Spinal cord (tissue), 10 donors: ENCODE data around the gene GNL2. TPM values are rescaled to one million over a fixed set of nuclear protein-coding genes. Genes with fewer than 3 reads are reported as not detected.
"Not testable (repeated sequence)": the region's sequence is repeated elsewhere in the genome, so short reads cannot be mapped to it uniquely, and the experiment has no call there.

Source experiments
- DNase-seq, 6 donors: peaks; one replicate each; pipeline versions ENCODE4 v3.0.0 to v3.0.0-alpha.2; 2013 to 2015; ENCODE audit warnings: low spot score in 6 of 6, low read depth in 4 of 6
- H3K27ac ChIP-seq: one replicate; pipeline ENCODE4 v1.5.1; 2013; ENCODE audit warnings: low read depth, low read length, control low read depth
- H3K27me3 ChIP-seq: one replicate; pipeline ENCODE4 v1.6.1; 2013; ENCODE audit warnings: low read length; ENCODE audit not compliant: control insufficient read depth, insufficient read depth
- H3K36me3 ChIP-seq: one replicate; pipeline ENCODE4 v1.6.1; 2013; ENCODE audit warnings: low read length; ENCODE audit not compliant: control insufficient read depth, insufficient read depth
- H3K4me1 ChIP-seq: one replicate; pipeline ENCODE4 v1.6.1; 2013; ENCODE audit warnings: low read length; ENCODE audit not compliant: control insufficient read depth, insufficient read depth
- H3K4me3 ChIP-seq: one replicate; pipeline ENCODE4 v1.5.1; 2013; ENCODE audit warnings: low read depth, low read length, control low read depth
- H3K9me3 ChIP-seq: one replicate; pipeline ENCODE4 v1.6.1; 2013; ENCODE audit warnings: low read length; ENCODE audit not compliant: control insufficient read depth, insufficient read depth
- WGBS: methylation state at CpG from one replicate; pipeline ENCODE4 v1.1.5; 2013; ENCODE audit warnings: missing lambda C conversion rate; ENCODE audit not compliant: insufficient coverage; 5-methylcytosine and 5-hydroxymethylcytosine counted together
- polyA plus RNA-seq, 2 donors: library from polyadenylated mRNA; unstranded; fragments of 120-200 nt; gene quantifications; one replicate each; pipeline ENCODE4 v1.2.1, GENCODE V29; 2013; ENCODE audit not compliant: insufficient read length in 2 of 2
- total RNA-seq, 2 donors: library from RNA; depleted of rRNA in 1 of 2; stranded (reverse); fragments of 120-200 nt in 1 of 2; fragments of >200 nt in 1 of 2; gene quantifications; one replicate each; pipeline versions ENCODE4 v1.2.3 to v1.2.4, GENCODE V29; 2013 to 2014
- donor health status: healthy.

GNL2 gene
- total and polyA plus RNA-seq, 4 donors = 37.3 to 67.6 (median 43.3) TPM

DNA sequence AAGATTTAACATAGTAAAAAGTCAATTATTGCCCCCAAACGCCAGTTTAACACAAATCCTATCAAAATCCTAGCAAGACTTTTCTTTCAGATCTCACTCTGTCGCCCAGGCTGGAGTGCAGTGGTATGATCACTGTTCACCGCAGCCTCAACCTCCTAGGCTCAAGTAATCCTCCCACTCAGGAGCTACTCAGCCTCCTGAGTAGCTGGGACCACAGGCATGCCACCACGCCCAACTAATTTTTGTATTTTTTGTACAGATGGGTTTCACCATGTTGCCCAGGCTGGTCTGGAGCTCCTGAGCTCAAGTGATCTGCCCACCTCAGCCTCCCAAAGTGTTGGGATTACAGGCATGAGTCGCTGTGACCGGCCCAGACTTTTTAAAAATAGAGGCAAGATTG, 46.4 kb downstream of the GNL2 start:
- DNase-seq = no peak
- Histone ChIP-seq H3K27ac (no peak overlapping the region), H3K27me3 (no peaks in the 10 kb centered on the region), H3K36me3 (peaks cover 30% of the 10 kb centered on the region), H3K4me1 (peaks cover 3% of the 10 kb centered on the region), H3K4me3 (no peak overlapping the region), H3K9me3 (no peaks in the 10 kb centered on the region)
- WGBS = 96% methylated on average over 3 of the region's 6 CpGs

DNA sequence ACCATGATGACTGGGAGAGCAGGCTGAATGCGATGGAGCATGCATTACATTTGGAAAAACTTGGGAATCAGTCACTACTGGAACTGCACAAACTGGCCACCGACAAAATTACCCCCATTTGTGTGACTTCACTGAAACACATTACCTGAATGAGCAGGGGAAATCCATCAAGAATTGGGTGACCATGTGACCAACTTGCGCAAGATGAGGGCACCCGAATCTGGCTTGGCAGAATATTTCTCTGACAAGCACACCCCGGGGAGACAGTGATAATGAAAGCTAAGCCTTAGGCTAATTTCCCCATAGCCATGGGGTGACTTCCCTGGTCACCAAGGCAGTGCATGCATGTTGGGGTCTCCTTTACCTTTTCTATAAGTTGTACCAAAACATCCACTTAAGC, 50.7 kb downstream of the GNL2 start:
- H3K36me3 ChIP-seq = peaks cover 48% of the 10 kb centered on the region
- WGBS = 100% methylated on average over 4 of the region's 5 CpGs
- H3K9me3 ChIP-seq = no peaks in the 10 kb centered on the region
- no peaks in the 10 kb centered on the region for H3K27me3 ChIP-seq
- no peaks in the 10 kb centered on the region for H3K4me1 ChIP-seq
- H3K27ac ChIP-seq = no peak overlapping the region
- DNase-seq = no peak
- no peak overlapping the region for H3K4me3 ChIP-seq

DNA sequence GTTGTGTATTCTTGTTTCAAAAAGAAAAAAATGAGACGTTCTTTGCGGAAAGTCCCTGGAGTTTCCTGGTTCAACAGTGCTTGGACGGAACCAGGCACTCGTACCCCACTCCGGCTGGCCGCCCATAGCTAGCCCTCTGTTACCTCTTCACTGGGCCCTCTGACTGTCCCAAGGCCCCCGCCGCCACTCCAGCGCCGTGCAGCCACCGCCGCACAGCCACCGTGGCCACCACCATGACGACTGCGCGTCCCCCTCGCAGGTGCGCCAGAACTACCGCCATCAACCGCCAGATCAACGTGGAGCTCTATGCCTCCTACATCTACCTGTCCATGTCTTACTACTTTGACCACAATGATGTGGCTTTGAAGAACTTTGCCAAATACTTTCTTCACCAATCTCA, 51.2 kb downstream of the GNL2 start:
- Histone ChIP-seq H3K4me1 (no peaks in the 10 kb centered on the region), H3K4me3 (no peak overlapping the region), H3K27me3 (no peaks in the 10 kb centered on the region), H3K9me3 (no peaks in the 10 kb centered on the region), H3K27ac (no peak overlapping the region), H3K36me3 (peaks cover 51% of the 10 kb centered on the region)
- DNase-seq = no peak
- 96% methylated on average over 21 of the region's 21 CpGs for WGBS

DNA sequence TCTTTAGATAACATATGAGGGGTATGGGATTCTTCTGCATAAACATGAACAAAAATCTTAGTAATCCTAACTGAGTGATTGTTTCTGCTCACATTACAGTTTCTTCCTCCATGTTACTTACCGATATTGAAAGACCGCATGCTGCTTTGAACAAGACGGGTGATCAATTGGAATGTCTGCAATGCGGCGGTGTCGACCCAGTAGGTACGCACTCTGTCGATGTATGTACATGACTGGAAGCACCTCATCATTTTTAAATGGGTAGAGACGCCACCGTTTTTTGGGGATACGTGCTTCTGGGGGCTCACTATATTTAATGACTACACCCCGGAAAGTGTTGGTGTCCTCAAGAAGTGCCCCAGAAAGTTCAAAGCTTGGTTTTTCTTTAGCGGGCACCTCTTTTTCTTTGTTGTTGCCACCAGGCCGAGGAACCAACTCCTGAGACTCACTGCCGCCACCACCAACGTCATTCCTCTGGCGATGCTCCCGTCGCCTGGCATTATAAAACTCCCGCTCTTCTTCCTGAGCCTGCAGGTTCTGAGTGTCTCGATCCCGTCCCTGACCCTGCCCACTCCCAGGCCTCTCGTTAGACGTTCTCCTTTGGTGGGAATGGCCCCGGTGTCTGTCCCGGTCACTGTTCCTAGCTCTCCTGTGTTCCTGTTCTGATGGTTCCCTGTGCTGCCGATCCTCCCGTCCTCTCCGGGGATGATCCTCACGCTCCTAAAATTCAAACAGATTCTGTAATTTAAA, 55.5 kb downstream of the GNL2 start:
- Histone ChIP-seq H3K4me1 (no peaks in the 10 kb centered on the region), H3K36me3 (peaks cover 51% of the 10 kb centered on the region)
- WGBS = 95% methylated on average over 30 of the region's 30 CpGs

DNA sequence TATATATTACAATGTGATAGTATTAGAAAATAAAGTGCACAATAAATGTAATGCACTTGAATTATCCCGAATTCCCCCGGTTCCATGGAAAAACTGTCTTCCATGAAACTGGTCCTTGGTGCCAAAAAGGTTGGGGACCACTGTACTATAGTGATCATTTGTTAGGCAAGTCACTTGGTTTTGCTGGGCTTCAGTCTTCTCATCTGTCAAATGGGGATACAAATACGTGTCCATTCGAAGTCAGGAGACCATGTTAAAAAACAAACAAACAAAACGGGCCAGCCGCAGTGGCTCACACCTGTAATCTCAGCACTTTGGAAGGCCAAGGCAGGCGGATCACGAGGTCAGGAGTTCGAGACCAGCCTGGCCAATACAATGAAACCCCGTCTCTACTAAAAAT, 56.6 kb downstream of the GNL2 start:
- H3K36me3 ChIP-seq = peaks cover 41% of the 10 kb centered on the region
- 95% methylated on average over 6 of the region's 10 CpGs for WGBS
- H3K9me3 ChIP-seq = not testable (repeated sequence)

More for the DNA sequence above, 55.5 kb downstream of the GNL2 start:
- H3K27me3 ChIP-seq = no peaks in the 10 kb centered on the region
- no peaks in the 10 kb centered on the region for H3K9me3 ChIP-seq
- H3K27ac ChIP-seq = no peak overlapping the region
- H3K4me3 ChIP-seq = no peak overlapping the region
- DNase-seq = no peak

DNA sequence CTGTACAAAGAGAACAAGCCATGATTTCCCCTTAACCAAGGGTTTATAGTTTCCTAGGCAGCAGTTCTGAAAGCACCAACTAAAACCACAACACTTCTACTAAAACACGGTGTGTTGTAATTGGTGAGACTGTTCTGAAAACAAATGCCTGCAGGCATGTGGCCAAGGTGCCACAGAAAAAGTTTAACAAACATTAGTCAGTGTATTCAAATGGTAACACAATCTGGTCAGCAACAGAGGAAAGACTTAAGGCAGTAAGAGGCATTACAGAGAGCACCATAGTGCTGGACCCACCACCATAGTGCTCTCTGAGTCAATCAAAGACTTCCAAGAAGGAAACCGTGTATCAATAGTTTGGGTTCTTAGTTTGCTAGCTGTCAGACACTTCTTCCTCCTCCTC, 58.4 kb downstream of the GNL2 start:
- no peaks in the 10 kb centered on the region for H3K4me1 ChIP-seq
- no peaks in the 10 kb centered on the region for H3K27me3 ChIP-seq
- H3K27ac ChIP-seq = no peak overlapping the region
- no peak overlapping the region for H3K4me3 ChIP-seq
- no peaks in the 10 kb centered on the region for H3K9me3 ChIP-seq
- no peak for DNase-seq
- 67% methylated on average over 1 of the region's 2 CpGs for WGBS
- peaks cover 31% of the 10 kb centered on the region for H3K36me3 ChIP-seq

More for the DNA sequence above, 56.6 kb downstream of the GNL2 start:
- H3K4me3 ChIP-seq, DNase-seq, H3K4me1 ChIP-seq, H3K27me3 ChIP-seq, H3K27ac ChIP-seq: not testable (repeated sequence)

DNA sequence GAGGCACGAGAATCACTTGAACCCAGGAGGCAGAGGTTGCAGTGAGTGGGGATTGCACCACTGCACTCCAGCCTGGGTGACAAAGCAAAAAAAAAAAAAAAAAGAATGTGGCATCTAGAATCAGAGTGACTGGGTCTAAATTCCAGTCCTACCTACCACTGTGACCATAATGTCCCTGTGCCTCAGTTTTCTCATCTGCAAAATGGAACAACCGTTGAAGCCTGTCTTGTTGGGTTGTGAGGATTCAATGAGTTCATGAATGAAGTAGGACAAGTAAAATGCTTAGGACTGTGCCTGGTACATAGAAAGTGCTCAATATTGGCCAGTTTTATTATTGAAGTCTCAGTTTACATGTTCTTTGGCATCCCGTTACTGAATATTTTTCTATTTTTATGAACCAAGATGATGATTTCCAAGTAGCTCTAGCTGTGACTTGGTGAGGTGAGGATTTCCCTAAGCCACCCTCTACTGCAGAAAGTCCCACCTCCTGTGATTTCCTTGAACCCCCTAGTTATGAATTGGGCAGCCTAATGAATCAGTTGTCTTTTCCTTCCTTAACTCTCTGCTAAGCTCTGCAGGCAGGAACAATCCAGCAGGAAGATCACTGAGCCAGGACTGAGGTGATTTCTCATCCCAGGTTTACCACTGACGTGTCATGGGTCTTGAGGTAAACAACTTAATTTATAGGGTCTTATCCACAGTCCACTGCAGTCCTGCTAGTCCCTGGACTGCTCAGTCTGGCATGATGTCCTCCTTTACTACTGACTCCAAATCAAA, 62.2 kb downstream of the GNL2 start:
- 100% methylated on average over 2 of the region's 4 CpGs for WGBS

DNA sequence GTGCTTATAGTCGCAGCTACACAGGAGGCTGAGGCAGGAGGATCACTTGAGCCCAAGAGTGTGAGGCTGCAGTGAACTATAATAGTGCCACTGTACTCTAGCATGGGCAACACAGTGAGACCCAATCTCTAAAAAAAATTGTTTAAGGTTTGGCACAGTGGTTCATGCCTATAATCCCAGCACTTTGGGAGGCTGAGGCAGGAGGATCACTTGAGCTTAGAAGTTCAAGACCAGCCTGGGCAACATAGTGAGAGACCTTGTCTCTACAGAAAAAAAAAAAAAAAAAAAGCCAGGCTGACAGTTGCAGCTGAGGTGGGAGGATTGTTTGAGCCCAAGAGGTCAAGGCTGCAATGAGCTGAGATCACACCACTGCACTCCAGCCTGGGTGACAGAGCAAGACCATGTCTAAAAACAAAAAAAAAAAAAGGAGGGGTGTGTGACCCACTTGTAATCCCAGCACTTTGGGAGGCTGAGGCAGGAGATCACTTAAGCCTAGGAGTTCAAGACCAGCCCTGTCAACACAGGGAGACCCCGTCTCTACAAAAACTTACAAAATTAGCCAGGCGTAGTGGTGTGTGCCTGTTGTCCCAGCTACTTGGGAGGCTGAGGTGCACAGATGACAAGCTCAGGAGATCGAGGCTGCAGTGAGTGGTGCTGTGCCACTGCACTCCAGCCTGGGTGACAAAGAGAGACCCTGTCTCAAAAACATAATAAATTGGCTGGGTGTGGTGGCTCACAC, 63.1 kb downstream of the GNL2 start:
- not testable (repeated sequence) for H3K36me3 ChIP-seq, DNase-seq, H3K4me3 ChIP-seq, H3K27ac ChIP-seq, H3K9me3 ChIP-seq, H3K27me3 ChIP-seq, H3K4me1 ChIP-seq
- WGBS = 83% methylated on average over 2 of the region's 4 CpGs

More for the DNA sequence above, 62.2 kb downstream of the GNL2 start:
- H3K9me3 ChIP-seq = no peaks in the 10 kb centered on the region
- H3K4me1 ChIP-seq = no peaks in the 10 kb centered on the region
- no peak overlapping the region for H3K4me3 ChIP-seq
- no peak overlapping the region for H3K27ac ChIP-seq
- no peaks in the 10 kb centered on the region for H3K27me3 ChIP-seq
- peaks cover 13% of the 10 kb centered on the region for H3K36me3 ChIP-seq
- no peak for DNase-seq

DNA sequence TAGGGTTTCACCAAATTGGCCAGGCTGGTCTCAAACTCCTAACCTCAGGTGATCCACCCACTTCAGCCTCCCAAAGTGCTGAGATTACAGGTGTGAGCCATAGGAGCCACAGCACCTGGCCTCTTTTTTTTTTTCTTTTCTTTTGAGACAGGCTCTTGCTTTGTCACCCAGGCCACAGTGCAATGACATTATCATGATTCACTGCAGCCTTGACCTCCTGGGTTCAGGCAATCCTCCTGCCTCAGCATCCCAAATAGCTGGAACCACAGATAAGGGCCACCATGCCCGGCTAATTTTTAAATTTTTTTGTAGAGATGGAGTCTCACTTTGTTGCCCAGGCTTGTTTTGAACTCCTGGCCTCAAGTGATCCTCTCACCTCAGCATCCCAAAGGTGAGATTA, 65.8 kb downstream of the GNL2 start:
- H3K36me3 ChIP-seq, H3K27me3 ChIP-seq, H3K9me3 ChIP-seq, DNase-seq, H3K4me3 ChIP-seq, H3K27ac ChIP-seq, H3K4me1 ChIP-seq: not testable (repeated sequence)
- no CpG with 5 or more reads among the region's 1 CpG for WGBS
